MCF 10A (cell line): ENCODE results near the gene SAT1. TPM values are rescaled to one million over a fixed set of nuclear protein-coding genes. Genes with fewer than 3 reads are reported as not detected.

Experiments used
- BruUV-seq: library from RNA; stranded (reverse); fragments of 400-500 nt; replicated peaks from 2 replicates; lab custom pipeline; 2021; lab: Mats Ljungman, UMichigan
- CTCF ChIA-PET: fragments of 300-600 bp; sonication (Branson Sonifier 250); formaldehyde crosslinking; extraction: SDS; loops from one replicate; lab custom pipeline; 2021; ENCODE audit warnings: antibody characterized with exemption, inconsistent platforms; lab: Yijun Ruan, JAX
- POLR2A ChIA-PET: fragments of 300-600, 350-650 bp; sonication (Branson Sonifier 250); formaldehyde crosslinking; extraction: SDS; loops from one replicate; lab custom pipeline; 2020; ENCODE audit warnings: antibody characterized with exemption, inconsistent platforms; lab: Yijun Ruan, JAX
- DNase-seq: peaks from one replicate; pipeline ENCODE4 v3.0.0-alpha.2; 2018; ENCODE audit not compliant: unreplicated experiment
- H3K27ac Mint-ChIP-seq: one replicate; pipeline ENCODE4 v1.8.0; 2022; ENCODE audit warnings: mild to moderate bottlenecking, low read depth, mixed read lengths; ENCODE audit not compliant: unreplicated experiment
- H3K27me3 Mint-ChIP-seq: one replicate; pipeline ENCODE4 v1.8.0; 2022; ENCODE audit warnings: mixed read lengths; ENCODE audit not compliant: insufficient read depth, unreplicated experiment
- H3K36me3 Mint-ChIP-seq: one replicate; pipeline ENCODE4 v1.8.0; 2022; ENCODE audit warnings: mild to moderate bottlenecking, moderate library complexity, mixed read lengths; ENCODE audit not compliant: insufficient read depth, unreplicated experiment
- H3K4me1 Mint-ChIP-seq: one replicate; pipeline ENCODE4 v1.8.0; 2022; ENCODE audit warnings: mixed read lengths; ENCODE audit not compliant: insufficient read depth, unreplicated experiment
- H3K4me3 Mint-ChIP-seq: one replicate; pipeline ENCODE4 v1.8.0; 2022; ENCODE audit warnings: mild to moderate bottlenecking, moderate library complexity, mixed read lengths; ENCODE audit not compliant: unreplicated experiment
- H3K9me3 Mint-ChIP-seq: one replicate; pipeline ENCODE4 v1.8.0; 2022; ENCODE audit warnings: mixed read lengths; ENCODE audit not compliant: unreplicated experiment
- intact Hi-C: fragments of 100-400 bp; cut with micrococcal nuclease; formaldehyde crosslinking; loops from 2 replicates; pipeline ENCODE4 v1.14.1; 2022
- total RNA-seq: library from RNA; stranded (reverse); gene quantifications from 2 replicates; pipeline ENCODE4 v1.2.3, GENCODE V29; 2022
- TF ChIP-seq, protein P1 (sequence below): fragments of 200-600 bp; IDR thresholded peaks from one replicate; pipeline ENCODE4 v1.8.0; 2022; ENCODE audit warnings: antibody characterized with exemption, mild to moderate bottlenecking; ENCODE audit not compliant: unreplicated experiment

SAT1 gene
- total RNA-seq, 1 experiment from 2014 or later: 582 TPM

DNA sequence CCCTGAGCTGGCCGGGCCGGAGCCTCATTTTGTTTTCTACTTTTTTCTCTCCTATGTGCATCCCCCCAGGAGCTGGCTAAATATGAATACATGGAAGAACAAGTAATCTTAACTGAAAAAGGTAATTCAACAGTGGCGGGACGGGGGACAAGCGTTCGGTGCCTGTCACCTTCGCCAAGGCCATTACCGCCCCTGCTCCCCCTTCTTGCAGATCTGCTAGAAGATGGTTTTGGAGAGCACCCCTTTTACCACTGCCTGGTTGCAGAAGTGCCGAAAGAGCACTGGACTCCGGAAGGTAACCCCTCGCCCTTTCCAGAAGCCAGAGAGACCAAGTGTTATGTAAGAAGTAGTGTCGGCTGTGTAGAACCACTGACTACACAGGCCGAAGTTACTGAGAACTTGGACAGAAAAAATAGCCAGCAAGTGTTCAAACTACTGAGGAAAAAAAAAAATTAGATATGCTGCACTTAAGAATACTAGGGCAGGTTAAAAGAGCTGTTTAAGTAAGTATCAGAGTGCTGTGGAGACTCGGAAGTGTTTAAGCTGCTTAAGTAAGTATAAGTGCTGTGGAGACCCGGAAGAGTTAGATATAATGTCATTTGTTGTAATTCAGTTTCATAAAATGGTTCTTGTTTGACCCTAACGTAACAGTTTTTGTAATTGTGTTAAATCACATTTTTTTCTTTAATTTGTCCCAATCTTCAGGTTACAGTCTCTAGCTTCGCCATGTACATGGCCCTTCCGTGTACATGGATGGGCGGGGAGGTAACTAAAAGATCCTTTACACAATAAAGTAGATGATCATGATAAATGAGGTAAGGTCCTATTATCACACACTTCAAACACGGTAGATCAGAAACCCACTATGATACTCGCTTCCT, 856 bp downstream of the SAT1 start:
- Mint-ChIP-seq H3K9me3 (no peaks in the 10 kb centered on the region), H3K27ac (peak overlapping the region; percentile 80), H3K4me1 (peaks cover 23% of the 10 kb centered on the region), H3K4me3 (peak overlapping the region; percentile 76), H3K36me3 (peaks cover 48% of the 10 kb centered on the region), H3K27me3 (no peaks in the 10 kb centered on the region)
- DNase-seq: no peak
- ChIA-PET POLR2A (interaction anchor here (0.6 to 8.4 kb wide), 21 partner anchors 10 to 364 kb away, joined by 3 to 140 read pairs (median 9); partner anchors contain the start of genes ACOT9, EIF2S3, KLHL15 and PRDX4), CTCF (interaction anchor here (0.6 to 2.7 kb wide), 16 partner anchors 13 to 271 kb away, joined by 3 to 54 read pairs (median 5); partner anchors contain the start of gene EIF2S3)
- TF ChIP-seq, protein P1, sequence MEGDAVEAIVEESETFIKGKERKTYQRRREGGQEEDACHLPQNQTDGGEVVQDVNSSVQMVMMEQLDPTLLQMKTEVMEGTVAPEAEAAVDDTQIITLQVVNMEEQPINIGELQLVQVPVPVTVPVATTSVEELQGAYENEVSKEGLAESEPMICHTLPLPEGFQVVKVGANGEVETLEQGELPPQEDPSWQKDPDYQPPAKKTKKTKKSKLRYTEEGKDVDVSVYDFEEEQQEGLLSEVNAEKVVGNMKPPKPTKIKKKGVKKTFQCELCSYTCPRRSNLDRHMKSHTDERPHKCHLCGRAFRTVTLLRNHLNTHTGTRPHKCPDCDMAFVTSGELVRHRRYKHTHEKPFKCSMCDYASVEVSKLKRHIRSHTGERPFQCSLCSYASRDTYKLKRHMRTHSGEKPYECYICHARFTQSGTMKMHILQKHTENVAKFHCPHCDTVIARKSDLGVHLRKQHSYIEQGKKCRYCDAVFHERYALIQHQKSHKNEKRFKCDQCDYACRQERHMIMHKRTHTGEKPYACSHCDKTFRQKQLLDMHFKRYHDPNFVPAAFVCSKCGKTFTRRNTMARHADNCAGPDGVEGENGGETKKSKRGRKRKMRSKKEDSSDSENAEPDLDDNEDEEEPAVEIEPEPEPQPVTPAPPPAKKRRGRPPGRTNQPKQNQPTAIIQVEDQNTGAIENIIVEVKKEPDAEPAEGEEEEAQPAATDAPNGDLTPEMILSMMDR: no peak
- intact Hi-C loops: loop anchor here (1.0 to 5.0 kb wide), 3 partner anchors 20 to 98 kb away; partner anchors contain the start of gene ACOT9
- BruUV-seq: TSS peak; percentile 76

DNA sequence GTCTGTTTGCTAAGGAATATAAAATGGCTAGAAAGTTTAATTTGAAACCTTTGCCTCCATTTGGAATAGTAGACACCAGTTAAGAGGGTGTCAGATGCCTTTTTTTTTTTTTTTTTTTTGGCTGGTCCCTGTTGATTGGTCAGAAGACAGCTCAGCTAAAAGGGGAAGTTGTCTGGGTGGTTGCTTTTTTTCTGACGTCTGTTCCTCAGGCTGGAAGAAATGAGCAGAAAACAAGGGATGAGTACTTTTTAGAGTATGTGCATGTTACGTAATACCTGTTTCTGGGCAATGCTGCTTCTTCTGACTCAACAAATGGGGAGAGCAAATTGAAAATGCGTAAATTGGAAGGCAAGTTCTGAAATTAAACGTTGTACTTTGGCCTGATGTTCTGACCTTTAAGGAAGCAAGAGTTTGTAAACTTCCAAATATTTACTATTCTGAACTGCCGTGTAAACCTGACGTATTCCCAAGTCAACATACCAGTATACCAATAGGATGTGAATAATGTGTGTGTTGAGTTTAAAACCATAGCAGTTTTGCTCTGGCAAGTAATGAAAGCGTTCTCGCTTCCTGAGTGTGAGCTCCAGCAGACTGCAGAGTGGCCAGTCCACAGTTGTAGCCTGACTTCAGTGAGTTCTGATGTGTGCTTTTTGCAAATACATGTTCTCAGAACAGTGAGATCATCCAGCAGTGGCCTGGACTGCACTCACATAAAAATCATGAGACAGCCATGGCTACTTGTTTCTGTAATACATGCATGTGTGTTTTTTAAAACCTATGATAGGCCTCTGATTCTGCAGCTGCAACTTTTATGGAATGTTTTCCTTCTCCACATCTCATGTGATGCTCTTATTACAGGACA, 1.7 kb downstream of the SAT1 start:
- peak; percentile 91 for DNase-seq
- POLR2A ChIA-PET: interaction anchor here (0.6 to 8.4 kb wide), 14 partner anchors 9 to 363 kb away, joined by 3 to 140 read pairs (median 15); partner anchors contain the start of genes ACOT9, EIF2S3 and KLHL15
- intact Hi-C loops: loop anchor here (1.0 to 5.0 kb wide), 2 partner anchors 20 to 98 kb away; no protein-coding TSS in a partner anchor
- TF ChIP-seq, protein P1: no peak
- Mint-ChIP-seq H3K36me3 (peaks cover 48% of the 10 kb centered on the region), H3K27me3 (no peaks in the 10 kb centered on the region), H3K4me3 (peak overlapping the region; percentile 76), H3K27ac (peak overlapping the region; percentile 80), H3K9me3 (no peaks in the 10 kb centered on the region), H3K4me1 (peaks cover 16% of the 10 kb centered on the region)
- CTCF ChIA-PET: interaction anchor here (0.6 to 3.7 kb wide), 11 partner anchors 12 to 270 kb away, joined by 3 to 54 read pairs (median 5); partner anchors contain the start of gene EIF2S3
- no TSS peak for BruUV-seq

DNA sequence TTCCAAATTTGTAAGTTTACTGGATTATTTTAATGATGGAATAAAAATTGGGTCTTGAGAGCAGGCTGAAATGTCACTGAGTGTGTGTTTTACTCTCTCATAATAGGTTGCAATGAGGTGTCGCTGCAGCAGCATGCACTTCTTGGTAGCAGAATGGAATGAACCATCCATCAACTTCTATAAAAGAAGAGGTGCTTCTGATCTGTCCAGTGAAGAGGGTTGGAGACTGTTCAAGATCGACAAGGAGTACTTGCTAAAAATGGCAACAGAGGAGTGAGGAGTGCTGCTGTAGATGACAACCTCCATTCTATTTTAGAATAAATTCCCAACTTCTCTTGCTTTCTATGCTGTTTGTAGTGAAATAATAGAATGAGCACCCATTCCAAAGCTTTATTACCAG, 2.6 kb downstream of the SAT1 start:
- ChIA-PET CTCF (interaction anchor here (3.7 kb wide), 1 partner anchor 117 kb away, joined by 15 read pairs; no protein-coding TSS in a partner anchor), POLR2A (interaction anchor here (0.8 to 8.4 kb wide), 4 partner anchors 19 to 121 kb away, joined by 3 to 140 read pairs (median 59); no protein-coding TSS in a partner anchor)
- DNase-seq: no peak
- H3K4me1 Mint-ChIP-seq: peaks cover 16% of the 10 kb centered on the region
- no peaks in the 10 kb centered on the region for H3K27me3 Mint-ChIP-seq
- intact Hi-C loops: no loop called here
- TF ChIP-seq, protein P1: no peak
- H3K4me3 Mint-ChIP-seq: peak overlapping the region; percentile 76
- H3K9me3 Mint-ChIP-seq: no peaks in the 10 kb centered on the region
- BruUV-seq: no TSS peak
- peak overlapping the region; percentile 80 for H3K27ac Mint-ChIP-seq
- H3K36me3 Mint-ChIP-seq: peaks cover 48% of the 10 kb centered on the region
